HG03520 (cell line): ENCODE measurements around the gene AHSG.
A peak's percentile ranks its signal among the peaks of the same experiment; 100 is the strongest.
"Not testable (repeated sequence)": the region's sequence is repeated elsewhere in the genome, so short reads cannot be mapped to it uniquely, and the experiment has no call there.

Experiments
- ATAC-seq: cut with Tn5 transposase; IDR thresholded peaks from one replicate; pipeline ENCODE4 v1.9.1; 2021; ENCODE audit warnings: mild to moderate bottlenecking, moderate library complexity; ENCODE audit not compliant: unreplicated experiment

The AHSG gene

GRCh38 chr3:186612721-186613636, at the start of gene AHSG:
TSS of gene AHSG (plus strand) at chr3:186613060. CDS start at chr3:186613142, 82 bp downstream.
- no peak for ATAC-seq

- no peak for ATAC-seq
These were observed 48.3 kb upstream of the AHSG start for GRCh38 chr3:186564586-186564985.

GRCh38 chr3:186566772-186567071, 46.1 kb upstream of the AHSG start:
- no peak for ATAC-seq

GRCh38 chr3:186567072-186567921, 45.6 kb upstream of the AHSG start, which contains the start of gene TBCCD1:
TSS of gene TBCCD1 (minus strand) at chr3:186567339. CDS start at chr3:186564329, 3,010 bp downstream.
- peak; percentile 46 for ATAC-seq

GRCh38 chr3:186569361-186569760, 43.5 kb upstream of the AHSG start:
- not testable (repeated sequence) for ATAC-seq

- no peak for ATAC-seq
These were observed 43.1 kb upstream of the AHSG start for GRCh38 chr3:186569779-186570095.

GRCh38 chr3:186570096-186570940, 42.5 kb upstream of the AHSG start, which contains the start of gene DNAJB11:
TSS of gene DNAJB11 (plus strand) at chr3:186570720. CDS start at chr3:186570898, 178 bp downstream.
- peak; percentile 84 for ATAC-seq

GRCh38 chr3:186570941-186571643, 41.8 kb upstream of the AHSG start:
- no peak for ATAC-seq

GRCh38 chr3:186571644-186572013, 41.2 kb upstream of the AHSG start:
- no peak for ATAC-seq

- no peak for ATAC-seq
These were observed 35.3 kb upstream of the AHSG start for GRCh38 chr3:186577521-186577920.

- no peak for ATAC-seq
These were observed 32.1 kb upstream of the AHSG start for GRCh38 chr3:186580785-186581184.

- ATAC-seq = no peak
These were observed 30.3 kb upstream of the AHSG start for GRCh38 chr3:186582541-186582940.

GRCh38 chr3:186583831-186584230, 29.0 kb upstream of the AHSG start:
- ATAC-seq = no peak

- not testable (repeated sequence) for ATAC-seq
These were observed 26.6 kb upstream of the AHSG start for GRCh38 chr3:186586245-186586644.

- ATAC-seq = no peak
These were observed 25.7 kb upstream of the AHSG start for GRCh38 chr3:186587183-186587582.

GRCh38 chr3:186588632-186589031, 24.2 kb upstream of the AHSG start:
- no peak for ATAC-seq

GRCh38 chr3:186589121-186589520, 23.7 kb upstream of the AHSG start:
- ATAC-seq = no peak

GRCh38 chr3:186589856-186590579, 22.8 kb upstream of the AHSG start:
- ATAC-seq = no peak

GRCh38 chr3:186590580-186591295, 22.1 kb upstream of the AHSG start:
- no peak for ATAC-seq
